Measurements from ENCODE around the gene NRF1. TPM values are rescaled to one million over a fixed set of nuclear protein-coding genes. Genes with fewer than 3 reads are reported as not detected.
"Not testable (repeated sequence)": the region's sequence is repeated elsewhere in the genome, so short reads cannot be mapped to it uniquely, and the experiment has no call there.

Gene NRF1
- total RNA-seq, 1 donor from 2014 or later, result 16.7 TPM

- intact Hi-C loops (cut with DNase I), result no loop called here
- Histone ChIP-seq H3K36me3 (no peaks in the 10 kb centered on the region), H3K4me3 (no peak overlapping the region), H3K27ac (no peak overlapping the region), H3K9me3 (peaks cover 24% of the 10 kb centered on the region), H3K27me3 (ENCODE audit: low read depth) (no peaks in the 10 kb centered on the region), H3K4me1 (no peaks in the 10 kb centered on the region)
- no peak for TF ChIP-seq CTCF (IDR thresholded peaks at IDR 0.05)
- DNase-seq, result no peak
- no peak for ATAC-seq
Observed at GRCh38 chr7:129588268-129588667, 23.3 kb upstream of the NRF1 start.

GRCh38 chr7:129591868-129592267 is 19.7 kb upstream of the NRF1 start:
- no peak overlapping the region for H3K27ac ChIP-seq
- H3K27me3 ChIP-seq (ENCODE audit: low read depth), result no peaks in the 10 kb centered on the region
- intact Hi-C loops (cut with DNase I), result no loop called here
- H3K4me3 ChIP-seq, result no peak overlapping the region
- H3K4me1 ChIP-seq, result no peaks in the 10 kb centered on the region
- H3K9me3 ChIP-seq, result peaks cover 5% of the 10 kb centered on the region
- H3K36me3 ChIP-seq, result no peaks in the 10 kb centered on the region
- ATAC-seq, result no peak
- no peak for DNase-seq
- no peak for TF ChIP-seq CTCF (IDR thresholded peaks at IDR 0.05)

- ATAC-seq; DNase-seq; H3K4me3 ChIP-seq; H3K36me3 ChIP-seq; H3K4me1 ChIP-seq; H3K27ac ChIP-seq; H3K9me3 ChIP-seq; intact Hi-C loops (cut with DNase I); H3K27me3 ChIP-seq (ENCODE audit: low read depth): not testable (repeated sequence)
Observed at GRCh38 chr7:129596386-129596785, 15.1 kb upstream of the NRF1 start.

GRCh38 chr7:129597672-129598071 is 13.8 kb upstream of the NRF1 start:
- no peak for TF ChIP-seq CTCF (IDR thresholded peaks at IDR 0.05)
- H3K27me3 ChIP-seq (ENCODE audit: low read depth), result no peaks in the 10 kb centered on the region
- no peak for DNase-seq
- H3K9me3 ChIP-seq, result no peaks in the 10 kb centered on the region
- intact Hi-C loops (cut with DNase I), result no loop called here
- H3K36me3 ChIP-seq, result no peaks in the 10 kb centered on the region
- H3K27ac ChIP-seq, result no peak overlapping the region
- H3K4me1 ChIP-seq, result no peaks in the 10 kb centered on the region
- no peak overlapping the region for H3K4me3 ChIP-seq
- no peak for ATAC-seq

GRCh38 chr7:129599174-129599573 is 12.3 kb upstream of the NRF1 start:
- no peaks in the 10 kb centered on the region for H3K27me3 ChIP-seq (ENCODE audit: low read depth)
- H3K27ac ChIP-seq, result no peak overlapping the region
- no peak overlapping the region for H3K4me3 ChIP-seq
- no peaks in the 10 kb centered on the region for H3K36me3 ChIP-seq
- H3K9me3 ChIP-seq, result no peaks in the 10 kb centered on the region
- ATAC-seq, result no peak
- intact Hi-C loops (cut with DNase I), result no loop called here
- no peaks in the 10 kb centered on the region for H3K4me1 ChIP-seq
- no peak for DNase-seq
- no peak for TF ChIP-seq CTCF (IDR thresholded peaks at IDR 0.05)

GRCh38 chr7:129603594-129603993 is 7.9 kb upstream of the NRF1 start:
- H3K4me3 ChIP-seq; intact Hi-C loops (cut with DNase I); H3K9me3 ChIP-seq; DNase-seq; H3K27ac ChIP-seq; H3K36me3 ChIP-seq; H3K27me3 ChIP-seq (ENCODE audit: low read depth); H3K4me1 ChIP-seq; ATAC-seq: not testable (repeated sequence)

GRCh38 chr7:129604021-129604420 is 7.5 kb upstream of the NRF1 start:
- DNase-seq; H3K27ac ChIP-seq; H3K27me3 ChIP-seq (ENCODE audit: low read depth); H3K36me3 ChIP-seq; intact Hi-C loops (cut with DNase I); ATAC-seq; H3K4me3 ChIP-seq; H3K4me1 ChIP-seq; H3K9me3 ChIP-seq: not testable (repeated sequence)
